ENCODE data around the gene FBXO21.

GRCh38 chr12:117145597-117146154 is 44.6 kb downstream of the FBXO21 start:
- TF ChIP-seq CTCF (IDR thresholded peaks at IDR 0.05; ENCODE audit: insufficient read depth, low read length, poor library complexity, severe bottlenecking), result no peak
- no peak for TF ChIP-seq EZH2phosphoT487 (conservative IDR thresholded peaks at IDR 0.05; ENCODE audit: low read length)
